HG03060 (cell line): Measurements from ENCODE around the gene INSR.
A peak's percentile ranks its signal among the peaks of the same experiment; 100 is the strongest.

ENCODE experiments used
- ATAC-seq: cut with Tn5 transposase; IDR thresholded peaks from one replicate; pipeline ENCODE4 v1.9.1; 2021; ENCODE audit warnings: low read depth, moderate number of reproducible peaks; ENCODE audit not compliant: unreplicated experiment

INSR gene

GRCh38 chr19:7197760-7198696, 96.2 kb downstream of the INSR start:
- ATAC-seq: no peak

- peak; percentile 52 for ATAC-seq
These were observed 97.0 kb downstream of the INSR start for GRCh38 chr19:7197119-7197759.

- no peak for ATAC-seq
These were observed 97.5 kb downstream of the INSR start for GRCh38 chr19:7196763-7197118.

GRCh38 chr19:7195046-7195445, 99.2 kb downstream of the INSR start:
- ATAC-seq: no peak

GRCh38 chr19:7194566-7194965, 99.6 kb downstream of the INSR start:
- ATAC-seq: no peak

DNA sequence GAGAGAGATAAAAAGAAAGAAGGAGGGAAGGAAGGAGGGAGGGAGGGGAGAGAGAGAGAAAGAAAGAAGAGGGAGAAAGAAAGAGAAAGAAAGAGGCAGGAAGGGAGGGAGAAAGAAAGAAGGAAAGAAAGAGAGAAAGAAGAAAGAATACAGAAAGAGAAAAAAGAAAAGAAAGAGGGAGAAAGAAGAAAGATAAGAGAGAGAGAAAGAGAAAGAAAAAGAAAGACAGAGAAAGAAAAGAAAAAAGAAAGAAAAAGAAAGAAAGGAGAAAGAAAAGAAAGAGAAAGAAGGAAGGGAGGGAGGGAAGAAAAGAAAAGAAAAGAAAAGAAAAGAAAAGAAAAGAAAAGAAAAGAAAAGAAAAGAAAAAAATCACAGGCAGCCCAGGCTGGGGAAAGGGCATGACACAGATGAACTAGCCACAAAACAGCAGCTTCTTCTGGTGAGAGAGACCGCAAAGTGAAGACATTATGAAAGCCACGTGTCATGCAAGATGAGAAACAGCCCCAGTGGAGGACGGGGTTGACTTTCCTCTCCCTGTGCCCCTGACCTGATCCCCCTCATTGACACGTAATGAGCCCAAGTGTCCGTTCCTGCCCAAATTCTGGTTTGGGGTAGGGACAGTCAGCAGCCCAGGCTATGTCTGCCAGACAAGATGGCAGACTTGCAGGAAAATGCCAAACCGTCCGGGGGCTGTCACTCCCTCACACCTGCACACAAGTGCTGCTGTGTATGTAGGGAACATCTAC, 102.1 kb downstream of the INSR start:
- ATAC-seq: no peak

DNA sequence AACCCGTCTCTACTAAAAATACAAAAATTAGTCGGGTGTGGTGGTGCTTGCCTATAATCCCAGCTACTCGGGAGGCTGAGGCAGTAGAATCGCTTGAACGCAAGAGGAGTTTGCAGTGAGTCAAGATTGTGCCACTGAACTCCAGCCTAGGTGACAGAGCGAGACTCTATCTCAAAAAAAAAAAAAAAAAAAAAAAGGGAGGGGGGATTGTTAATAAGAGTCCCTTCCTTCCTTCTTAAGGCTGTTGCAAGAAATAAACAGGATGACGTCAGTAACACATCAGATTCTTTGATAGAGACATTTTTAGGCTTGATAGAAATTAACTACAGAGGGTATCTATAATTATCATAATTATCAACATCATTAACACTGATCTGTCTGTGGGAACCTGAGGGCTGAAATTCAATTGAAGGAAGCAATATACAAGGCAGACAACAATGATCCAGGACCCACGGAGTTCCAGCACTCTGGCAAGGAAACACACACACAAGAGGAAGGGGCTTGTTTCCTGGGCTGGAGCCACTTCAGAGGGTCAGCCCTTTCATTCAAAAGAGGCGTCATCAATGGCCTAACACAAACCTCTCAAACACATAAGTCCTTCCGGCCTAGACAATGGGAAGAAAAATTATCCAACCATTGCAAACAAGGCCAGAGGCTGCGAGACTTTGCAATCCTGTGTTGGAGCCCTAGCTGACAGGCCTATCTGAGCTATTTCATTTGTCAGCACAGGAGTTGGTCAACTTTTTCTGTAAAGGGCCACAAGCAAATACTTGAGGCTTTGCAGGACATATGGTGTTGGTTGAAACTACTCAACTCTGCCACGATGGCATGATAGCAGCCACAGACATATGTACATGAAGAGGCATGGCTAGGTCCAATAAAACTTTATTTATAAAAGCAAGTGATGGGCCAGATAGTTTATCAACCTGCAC, 105.2 kb downstream of the INSR start:
- ATAC-seq: no peak

GRCh38 chr19:7187605-7188339, 106.4 kb downstream of the INSR start:
- no peak for ATAC-seq

DNA sequence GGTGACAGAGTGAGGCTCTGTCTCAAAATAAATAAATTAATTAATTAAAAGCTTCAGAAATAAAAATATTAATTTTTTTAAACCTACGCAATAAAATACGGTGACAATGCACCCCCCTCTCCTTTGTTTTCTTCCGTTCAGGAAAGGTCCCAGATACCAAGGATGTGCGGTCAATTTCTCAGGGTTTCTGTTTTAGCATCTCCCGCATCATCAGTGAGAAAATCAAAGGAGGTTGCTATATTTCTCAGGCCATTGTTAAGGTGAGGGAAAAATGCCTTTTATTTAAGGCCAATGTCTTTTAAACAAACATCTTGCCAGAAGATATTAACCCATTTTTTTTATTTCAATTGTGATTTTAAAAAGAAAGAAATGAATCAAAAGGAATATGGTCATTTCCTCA, 111.7 kb downstream of the INSR start:
- ATAC-seq: no peak

- ATAC-seq: no peak
These were observed 114.3 kb downstream of the INSR start for GRCh38 chr19:7179917-7180306.

DNA sequence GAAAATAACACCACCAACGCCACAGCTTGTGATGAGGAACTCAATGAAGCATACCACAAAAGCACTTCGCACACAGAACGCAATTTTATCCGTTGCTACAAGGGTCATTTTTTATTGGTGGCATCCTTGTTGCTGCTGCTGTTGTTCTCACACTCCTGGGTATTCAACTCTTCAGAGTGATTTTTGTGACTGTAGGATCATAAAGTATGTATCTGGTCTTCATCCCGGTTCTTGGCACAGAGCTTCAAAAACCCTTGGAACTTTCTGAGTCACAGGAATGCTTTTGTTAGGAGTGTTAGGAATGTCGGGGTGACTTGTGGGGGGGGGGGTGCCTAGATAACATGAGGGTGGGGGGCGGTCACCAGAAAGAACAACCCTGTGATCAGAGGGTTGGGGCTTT, 116.3 kb downstream of the INSR start:
- ATAC-seq: no peak

GRCh38 chr19:7176792-7177191, 117.4 kb downstream of the INSR start:
- no peak for ATAC-seq

GRCh38 chr19:7172794-7173193, 121.4 kb downstream of the INSR start:
- no peak for ATAC-seq

- no peak for ATAC-seq
These were observed 123.2 kb downstream of the INSR start for GRCh38 chr19:7170983-7171382.

DNA sequence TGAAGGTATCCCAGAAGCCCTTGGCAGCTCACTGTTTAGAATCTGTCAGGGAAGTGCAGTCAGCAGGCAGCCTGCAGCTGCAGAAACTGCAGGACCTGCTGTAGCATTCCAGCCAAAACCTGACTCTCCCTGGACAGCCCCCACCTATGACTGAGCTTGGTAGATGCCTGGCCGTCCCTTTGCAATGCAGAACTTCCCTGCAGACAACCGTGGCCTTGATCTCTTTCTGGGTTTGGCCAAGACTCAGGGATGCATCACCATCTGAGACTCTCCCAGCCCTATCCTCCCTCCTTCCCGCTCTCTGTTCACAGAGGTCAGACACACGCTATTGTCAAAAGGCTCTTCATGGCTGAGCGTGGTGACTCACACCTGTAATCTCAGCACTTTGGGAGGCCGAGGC, 125.3 kb downstream of the INSR start:
- no peak for ATAC-seq

GRCh38 chr19:7161292-7161691, 132.9 kb downstream of the INSR start:
- ATAC-seq: no peak

- ATAC-seq: no peak
These were observed 134.9 kb downstream of the INSR start for GRCh38 chr19:7159105-7159933.

DNA sequence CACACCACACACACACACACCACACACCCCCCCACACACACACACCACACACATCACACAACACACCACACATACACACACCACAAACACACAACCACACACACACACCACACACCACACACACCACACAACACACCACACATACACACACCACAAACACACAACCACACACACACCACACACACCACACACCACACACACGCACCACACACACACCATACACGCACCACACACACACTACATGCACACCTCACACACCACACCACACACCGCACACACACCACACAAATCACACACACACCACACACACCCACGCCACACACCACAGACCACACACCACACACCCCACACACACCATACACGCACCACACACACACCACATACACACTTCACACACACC, 141.2 kb downstream of the INSR start:
- no peak for ATAC-seq

DNA sequence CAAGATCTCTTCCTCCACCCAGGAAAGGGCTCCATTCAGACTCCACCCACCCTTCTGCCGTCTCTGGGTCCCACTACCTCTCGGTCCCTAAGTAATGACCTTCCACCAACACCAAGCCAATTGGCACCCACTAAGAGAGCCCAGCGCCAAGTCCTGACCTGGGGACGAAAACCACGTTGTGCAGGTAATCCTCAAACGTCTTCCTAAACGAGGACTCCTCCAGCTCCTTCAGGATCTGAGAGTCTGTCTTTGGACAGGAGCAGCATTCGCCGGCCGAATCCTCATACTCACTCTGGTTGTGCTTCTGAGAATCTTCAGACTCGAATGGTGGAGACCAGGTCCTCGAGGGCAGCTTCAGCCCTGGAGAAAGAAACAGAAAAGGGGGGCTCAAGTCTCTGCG, 141.6 kb downstream of the INSR start:
- no peak for ATAC-seq
